AG04449 (cell line): ENCODE measurements around the gene JAM2.

Source experiments
- CTCF ChIA-PET: fragments of 350-600 bp; formaldehyde crosslinking; extraction: SDS; loops from one replicate; lab custom pipeline; 2021; ENCODE audit warnings: antibody characterized with exemption; lab: Yijun Ruan, JAX
- POLR2A ChIA-PET: fragments of 400-600, 350-600 bp; formaldehyde crosslinking; extraction: SDS; loops from one replicate; lab custom pipeline; 2020; ENCODE audit warnings: antibody characterized with exemption, inconsistent platforms; lab: Yijun Ruan, JAX
- DNase-seq: peaks from one replicate; pipeline ENCODE4 v3.0.0-alpha.2; 2010; ENCODE audit warnings: low read depth, low spot score
- H3K4me3 ChIP-seq: 2 replicates; pipeline ENCODE4 v1.5.1; 2011; ENCODE audit warnings: low read depth, mild to moderate bottlenecking, control low read depth, low read length
- CTCF ChIP-seq: IDR thresholded peaks from one replicate; pipeline ENCODE4 v1.5.1; 2011; ENCODE audit warnings: mild to moderate bottlenecking, moderate library complexity, low read length, control low read depth, inconsistent platforms; ENCODE audit not compliant: insufficient read depth; ENCODE audit errors: missing control alignments

JAM2 gene

GRCh38 chr21:25717491-25718147 is 78.6 kb downstream of the JAM2 start:
- ChIA-PET POLR2A (no interaction called here), CTCF (interaction anchor here (1.2 to 7.3 kb wide), 4 partner anchors 10 to 109 kb away, joined by 4 to 39 read pairs (median 16); no protein-coding TSS in a partner anchor)
- no peak for TF ChIP-seq CTCF
- H3K4me3 ChIP-seq, result no peak overlapping the region
- DNase-seq, result no peak

GRCh38 chr21:25721987-25722386 is 82.9 kb downstream of the JAM2 start:
- no peak overlapping the region for H3K4me3 ChIP-seq
- POLR2A ChIA-PET, result no interaction called here
- CTCF ChIA-PET, result interaction anchor here (0.9 to 7.3 kb wide), 4 partner anchors 13 to 114 kb away, joined by 4 to 39 read pairs (median 7); partner anchors contain the start of genes ATP5PF and GABPA
- DNase-seq, result no peak
- TF ChIP-seq CTCF, result no peak

- DNase-seq, result no peak
- TF ChIP-seq CTCF, result no peak
- no peak overlapping the region for H3K4me3 ChIP-seq
- POLR2A ChIA-PET, result no interaction called here
- CTCF ChIA-PET, result interaction anchor here (0.9 to 7.3 kb wide), 3 partner anchors 14 to 114 kb away, joined by 4 to 39 read pairs (median 8); no protein-coding TSS in a partner anchor
These were observed 83.6 kb downstream of the JAM2 start for GRCh38 chr21:25722631-25723030.

GRCh38 chr21:25732091-25732760 is 93.2 kb downstream of the JAM2 start:
- no peak overlapping the region for H3K4me3 ChIP-seq
- no peak for DNase-seq
- CTCF ChIA-PET, result interaction anchor here (0.5 to 1.6 kb wide), 3 partner anchors 32 to 989 kb away, joined by 3 to 11 read pairs (median 3); no protein-coding TSS in a partner anchor
- no peak for TF ChIP-seq CTCF
- POLR2A ChIA-PET, result no interaction called here

- DNase-seq, result no peak
- TF ChIP-seq CTCF, result no peak
- CTCF ChIA-PET, result interaction anchor here (1.0 to 2.3 kb wide), 4 partner anchors 13 to 127 kb away, joined by 3 to 18 read pairs (median 4); no protein-coding TSS in a partner anchor
- peak overlapping the region; percentile 97 for H3K4me3 ChIP-seq
- POLR2A ChIA-PET, result interaction anchor here (0.9 kb wide), 1 partner anchor 34 kb away, joined by 4 read pairs; no protein-coding TSS in a partner anchor
These were observed 95.0 kb downstream of the JAM2 start for GRCh38 chr21:25733859-25734653.
